HepG2 (cell line): ENCODE results near the gene ATP6V1G3. TPM values are rescaled to one million over a fixed set of nuclear protein-coding genes. Genes with fewer than 3 reads are reported as not detected.
"Not testable (repeated sequence)": the region's sequence is repeated elsewhere in the genome, so short reads cannot be mapped to it uniquely, and the experiment has no call there.

Source experiments
- ATAC-seq: fragments of 200-7000 bp; cut with Tn5 transposase; 3 replicates; pipeline ENCODE4 v1.9.1; 2020; ENCODE audit warnings: mild to moderate bottlenecking, moderate library complexity
- BruUV-seq: library from RNA; stranded (reverse); fragments of 400-500 nt; replicated peaks from 2 replicates; lab custom pipeline; 2021; lab: Mats Ljungman, UMichigan
- CTCF ChIA-PET: fragments of 300-600 bp; formaldehyde crosslinking; extraction: SDS; loops from one replicate; lab custom pipeline; 2021; ENCODE audit warnings: low total read pairs, inconsistent platforms, low intra/inter-chr PET ratio; lab: Yijun Ruan, JAX
- POLR2A ChIA-PET: fragments of 350-600 bp; sonication (Branson Sonifier 250); formaldehyde crosslinking; loops from one replicate; lab custom pipeline; 2020; ENCODE audit warnings: antibody characterized with exemption, inconsistent platforms; lab: Yijun Ruan, JAX
- DNase-seq: peaks from one replicate; pipeline ENCODE4 v3.0.0-alpha.2; 2015; ENCODE audit warnings: low spot score
- FAIRE-seq: peaks from 3 replicates; lab custom pipeline; 2011; peaks lifted over from hg19 to GRCh38; lab: Jason Lieb, UNC
- H2AFZ ChIP-seq: one replicate; pipeline ENCODE4 v1.6.1; 2011; ENCODE audit warnings: low read length, inconsistent platforms
- H3K27ac ChIP-seq: fragments of 300-600 bp; 3 replicates; pipeline ENCODE4 v1.8.0; 2011; ENCODE audit warnings: mixed run types, mild to moderate bottlenecking, mixed read lengths, low read length, inconsistent platforms; ENCODE audit not compliant: insufficient read depth; ENCODE audit errors: extremely low read length
- H3K27me3 ChIP-seq, 2 experiments: fragments of 200-600 bp in 1 of 2; 2 replicates in 1 of 2; 3 replicates in 1 of 2; pipeline versions ENCODE4 v1.6.0 to v1.8.0; 2011; ENCODE audit warnings: low read length in 2 of 2, mild to moderate bottlenecking in 2 of 2, moderate library complexity in 2 of 2, inconsistent platforms in 1 of 2; ENCODE audit not compliant: insufficient read depth in 2 of 2, control insufficient read depth in 1 of 2
- H3K36me3 ChIP-seq, 2 experiments: fragments of 200-600 bp in 1 of 2; replicated peaks in 1 of 2; 2 replicates in 1 of 2; 3 replicates in 1 of 2; pipeline versions ENCODE4 v1.5.1 to v1.8.0; 2011; ENCODE audit warnings: low read length in 2 of 2, inconsistent platforms in 1 of 2; ENCODE audit not compliant: insufficient read depth in 2 of 2, control insufficient read depth in 1 of 2
- H3K4me1 ChIP-seq: 2 replicates; pipeline ENCODE4 v1.5.1; 2012; ENCODE audit warnings: low read length, inconsistent platforms; ENCODE audit not compliant: insufficient read depth
- H3K4me2 ChIP-seq: 2 replicates; pipeline ENCODE4 v1.6.0; 2011; ENCODE audit warnings: low read depth, low read length, inconsistent platforms
- H3K4me3 ChIP-seq, 3 experiments: fragments of 200-600 bp in 1 of 3; sonication (generic), shearing (Covaris generic) in 1 of 3; replicated peaks in 1 of 3; 2 replicates each; pipeline ENCODE4 v1.5.1; 2011 to 2016; ENCODE audit warnings: low read length in 3 of 3, inconsistent platforms in 2 of 3, low read depth in 2 of 3, mild to moderate bottlenecking in 2 of 3, control low read depth in 1 of 3, mixed read lengths in 1 of 3; ENCODE audit not compliant: insufficient read depth in 1 of 3
- H3K79me2 ChIP-seq: one replicate; pipeline ENCODE4 v1.6.1; 2011; ENCODE audit warnings: low read length, inconsistent platforms; ENCODE audit not compliant: insufficient read depth
- H3K9ac ChIP-seq: 2 replicates; pipeline ENCODE4 v1.6.0; 2011; ENCODE audit warnings: mild to moderate bottlenecking, low read depth, low read length, inconsistent platforms; ENCODE audit not compliant: insufficient read depth
- H3K9me3 ChIP-seq: 2 replicates; pipeline ENCODE4 v1.5.1; 2012; ENCODE audit warnings: mild to moderate bottlenecking, low read length
- H4K20me1 ChIP-seq: 2 replicates; pipeline ENCODE4 v1.6.0; 2011; ENCODE audit warnings: inconsistent platforms, mild to moderate bottlenecking, low read length, moderate library complexity; ENCODE audit not compliant: insufficient read depth
- CCDC6 ChIP-seq: sonication (generic); formaldehyde crosslinking; IDR thresholded peaks from 2 replicates; pipeline ENCODE4 v1.8.1; 2022; ENCODE audit warnings: mild to moderate bottlenecking, missing genetic modification reagents, moderate library complexity
- CEBPB ChIP-seq: IDR thresholded peaks from 2 replicates; pipeline ENCODE4 v1.6.1; 2011; ENCODE audit warnings: low read depth, low read length, improper control_type of control experiment, borderline replicate concordance
- NCOA2 ChIP-seq: sonication (generic); formaldehyde crosslinking; IDR thresholded peaks from 2 replicates; pipeline ENCODE4 v1.8.0; 2022; ENCODE audit warnings: inconsistent platforms
- YY1 ChIP-seq: IDR thresholded peaks from 2 replicates; pipeline ENCODE4 v1.6.1; 2011; ENCODE audit warnings: low read length, low read depth, moderate library complexity, mild to moderate bottlenecking; ENCODE audit not compliant: insufficient read depth, insufficient replicate concordance
- ZNF253 ChIP-seq: sonication (generic); formaldehyde crosslinking; IDR thresholded peaks from 2 replicates; pipeline ENCODE4 v1.8.0; 2022; ENCODE audit warnings: mild to moderate bottlenecking, missing genetic modification reagents, borderline replicate concordance
- ZNF616 ChIP-seq: sonication (generic); formaldehyde crosslinking; IDR thresholded peaks from 2 replicates; pipeline ENCODE4 v1.5.0; 2020; ENCODE audit warnings: low read depth, mild to moderate bottlenecking, missing genetic modification reagents
- WGBS: methylation state at CpG from one replicate; pipeline ENCODE4 v1.1.6; 2017; ENCODE audit warnings: low lambda C conversion rate; 5-methylcytosine and 5-hydroxymethylcytosine counted together
- in situ Hi-C: cut with HindIII; loops from 2 replicates; pipeline ENCODE4 v1.10.0; 2017; ENCODE audit warnings: low pct_unique_long_range_greater_than_20kb; ENCODE audit not compliant: extremely low pct_ligation_motif_present
- intact Hi-C: fragments of 100-400 bp; cut with micrococcal nuclease; formaldehyde crosslinking; loops from one replicate; pipeline ENCODE4 v1.10.0; 2022; ENCODE audit not compliant: unreplicated experiment
- polyA plus RNA-seq, 8 experiments: library from polyadenylated mRNA; depleted of rRNA in 3 of 8; stranded (reverse) in 7 of 8; unstranded in 1 of 8; fragments of >200 nt; fragmentation: Illumina TruSeq in 4 of 8; extraction: Trizol in 4 of 8; gene quantifications; 2 replicates each; pipeline versions ENCODE4 v1.2.1 to v1.2.3, GENCODE V29; 2011 to 2016; ENCODE audit warnings: low read depth in 4 of 8, missing spikeins in 1 of 8, mixed read lengths in 1 of 8; ENCODE audit not compliant: insufficient read depth in 1 of 8
- total RNA-seq, 5 experiments: library from RNA; depleted of rRNA; stranded (reverse); fragments of >200 nt; fragmentation: Illumina TruSeq; extraction: Trizol; gene quantifications; 2 replicates each; pipeline ENCODE4 v1.2.3, GENCODE V29; 2016; ENCODE audit warnings: low read depth in 1 of 5
- TF ChIP-seq, protein P1 (sequence below): fragments of 450-650 bp; IDR thresholded peaks from 2 replicates; pipeline ENCODE4 v1.6.1; 2017; ENCODE audit warnings: mild to moderate bottlenecking

Gene ATP6V1G3
- total and polyA plus RNA-seq, 2 of the 13 experiments (the other 11 are each of a cell fraction or from before 2014, with no cell fraction given): not detected

DNA sequence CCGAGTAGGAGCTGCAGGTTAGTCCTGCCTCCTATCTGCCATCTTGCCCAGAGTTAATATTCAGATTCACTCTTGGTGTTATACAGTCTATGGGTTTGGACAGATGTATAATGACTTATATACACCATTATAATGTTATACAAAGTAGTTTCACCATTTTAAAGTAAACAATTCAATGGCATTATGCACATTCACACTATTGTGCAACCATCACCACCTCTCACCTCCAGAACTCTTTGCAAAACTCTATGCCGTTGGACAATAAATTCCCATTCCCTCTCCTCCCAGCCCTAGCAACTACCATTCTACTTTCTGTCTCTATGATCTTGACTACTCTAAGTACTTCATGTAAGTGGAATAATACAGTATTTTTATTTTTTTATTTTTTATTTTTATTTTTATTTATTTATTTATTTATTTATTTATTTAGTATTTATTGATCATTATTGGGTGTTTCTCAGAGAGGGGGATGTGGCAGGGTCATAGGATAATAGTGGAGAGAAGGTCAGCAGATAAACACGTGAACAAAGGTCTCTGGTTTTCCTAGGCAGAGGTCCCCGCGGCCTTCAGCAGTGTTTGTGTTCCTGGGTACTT is 42.8 kb upstream of the ATP6V1G3 start:
- BruUV-seq, H3K27me3 ChIP-seq, H4K20me1 ChIP-seq, H3K27ac ChIP-seq, H3K4me1 ChIP-seq, in situ Hi-C loops, H3K79me2 ChIP-seq, POLR2A ChIA-PET, H3K36me3 ChIP-seq, ATAC-seq, H3K4me2 ChIP-seq, H3K9me3 ChIP-seq, FAIRE-seq, intact Hi-C loops, H3K4me3 ChIP-seq, DNase-seq, CTCF ChIA-PET, H2AFZ ChIP-seq, H3K9ac ChIP-seq: not testable (repeated sequence)
- peak; percentile 62 for TF ChIP-seq CEBPB
- 48% methylated on average over 5 of the region's 5 CpGs for WGBS

DNA sequence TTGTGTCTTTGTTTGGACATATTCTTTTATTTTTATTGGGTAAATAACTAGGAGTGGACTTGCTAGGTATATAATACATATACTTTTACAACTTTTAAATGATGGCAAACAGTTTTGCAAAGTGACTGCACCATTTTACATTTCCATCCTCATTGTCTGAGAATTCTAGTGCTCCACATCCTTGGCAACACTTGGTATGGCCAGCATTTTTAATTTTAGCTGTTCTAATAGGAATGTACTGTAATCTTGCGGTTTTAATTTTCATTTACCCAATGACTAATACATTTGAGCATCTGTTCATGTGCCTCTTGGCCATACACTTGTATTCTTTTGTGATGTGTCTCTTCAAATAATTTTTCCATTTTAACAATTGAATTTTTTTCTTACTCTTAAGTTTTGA is 37.0 kb upstream of the ATP6V1G3 start:
- FAIRE-seq: no peak
- Histone ChIP-seq H3K4me3 (no peak overlapping the region), H3K36me3 (no peaks in the 10 kb centered on the region), H2AFZ (no peak overlapping the region), H3K4me1 (no peaks in the 10 kb centered on the region), H3K79me2 (no peaks in the 10 kb centered on the region), H3K9me3 (no peaks in the 10 kb centered on the region), H4K20me1 (no peaks in the 10 kb centered on the region)
- in situ Hi-C loops (no loop called here), intact Hi-C loops (no loop called here)
- 0% methylated on average over 1 of the region's 1 CpG for WGBS
- DNase-seq: no peak
- no peak for TF ChIP-seq ZNF253 (CRISPR knock-in tag)
- no peak for TF ChIP-seq CCDC6 (CRISPR knock-in tag)
- no peak for TF ChIP-seq NCOA2
- TF ChIP-seq, protein P1, sequence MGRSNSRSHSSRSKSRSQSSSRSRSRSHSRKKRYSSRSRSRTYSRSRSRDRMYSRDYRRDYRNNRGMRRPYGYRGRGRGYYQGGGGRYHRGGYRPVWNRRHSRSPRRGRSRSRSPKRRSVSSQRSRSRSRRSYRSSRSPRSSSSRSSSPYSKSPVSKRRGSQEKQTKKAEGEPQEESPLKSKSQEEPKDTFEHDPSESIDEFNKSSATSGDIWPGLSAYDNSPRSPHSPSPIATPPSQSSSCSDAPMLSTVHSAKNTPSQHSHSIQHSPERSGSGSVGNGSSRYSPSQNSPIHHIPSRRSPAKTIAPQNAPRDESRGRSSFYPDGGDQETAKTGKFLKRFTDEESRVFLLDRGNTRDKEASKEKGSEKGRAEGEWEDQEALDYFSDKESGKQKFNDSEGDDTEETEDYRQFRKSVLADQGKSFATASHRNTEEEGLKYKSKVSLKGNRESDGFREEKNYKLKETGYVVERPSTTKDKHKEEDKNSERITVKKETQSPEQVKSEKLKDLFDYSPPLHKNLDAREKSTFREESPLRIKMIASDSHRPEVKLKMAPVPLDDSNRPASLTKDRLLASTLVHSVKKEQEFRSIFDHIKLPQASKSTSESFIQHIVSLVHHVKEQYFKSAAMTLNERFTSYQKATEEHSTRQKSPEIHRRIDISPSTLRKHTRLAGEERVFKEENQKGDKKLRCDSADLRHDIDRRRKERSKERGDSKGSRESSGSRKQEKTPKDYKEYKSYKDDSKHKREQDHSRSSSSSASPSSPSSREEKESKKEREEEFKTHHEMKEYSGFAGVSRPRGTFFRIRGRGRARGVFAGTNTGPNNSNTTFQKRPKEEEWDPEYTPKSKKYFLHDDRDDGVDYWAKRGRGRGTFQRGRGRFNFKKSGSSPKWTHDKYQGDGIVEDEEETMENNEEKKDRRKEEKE: no peak
- TF ChIP-seq YY1: no peak
- no peak for TF ChIP-seq ZNF616
- TF ChIP-seq, all 625 proteins: peak for 0
- H3K27ac ChIP-seq: no peak overlapping the region
- BruUV-seq: no TSS peak
- no peak for ATAC-seq
- no peaks in the 10 kb centered on the region for H3K27me3 ChIP-seq
- POLR2A ChIA-PET: no interaction called here
- CTCF ChIA-PET: no interaction called here
- H3K9ac ChIP-seq: no peak overlapping the region
- no peak overlapping the region for H3K4me2 ChIP-seq
